GM18868 (cell line): ENCODE data around the gene PLD1.
"Not testable (repeated sequence)": the region's sequence is repeated elsewhere in the genome, so short reads cannot be mapped to it uniquely, and the experiment has no call there.

Source experiments
- ATAC-seq: cut with Tn5 transposase; IDR thresholded peaks from one replicate; pipeline ENCODE4 v1.9.1; 2021; ENCODE audit warnings: mild to moderate bottlenecking, moderate library complexity; ENCODE audit not compliant: unreplicated experiment

Gene PLD1

GRCh38 chr3:171626799-171627198 lies 183.5 kb downstream of the PLD1 start:
- not testable (repeated sequence) for ATAC-seq

GRCh38 chr3:171622126-171622525 lies 188.2 kb downstream of the PLD1 start:
- no peak for ATAC-seq

- ATAC-seq, result no peak
Measured at GRCh38 chr3:171620825-171621434, 189.4 kb downstream of the PLD1 start.

GRCh38 chr3:171616798-171617197 lies 193.5 kb downstream of the PLD1 start:
- no peak for ATAC-seq

- no peak for ATAC-seq
Measured at GRCh38 chr3:171615686-171616085, 194.6 kb downstream of the PLD1 start.

- no peak for ATAC-seq
Measured at GRCh38 chr3:171615281-171615680, 195.0 kb downstream of the PLD1 start.

- ATAC-seq, result no peak
Measured at GRCh38 chr3:171614318-171614921, 195.9 kb downstream of the PLD1 start.

- no peak for ATAC-seq
Measured at GRCh38 chr3:171607452-171607851, 202.8 kb downstream of the PLD1 start.

- no peak for ATAC-seq
Measured at GRCh38 chr3:171606151-171606751, 204.0 kb downstream of the PLD1 start.

GRCh38 chr3:171604370-171604769 lies 205.9 kb downstream of the PLD1 start:
- no peak for ATAC-seq

- ATAC-seq, result no peak
Measured at GRCh38 chr3:171602072-171602471, 208.2 kb downstream of the PLD1 start.

GRCh38 chr3:171600030-171600429 lies 210.3 kb downstream of the PLD1 start:
- no peak for ATAC-seq

GRCh38 chr3:171598990-171599389 lies 211.3 kb downstream of the PLD1 start:
- no peak for ATAC-seq

- ATAC-seq, result no peak
Measured at GRCh38 chr3:171592786-171593185, 217.5 kb downstream of the PLD1 start.

GRCh38 chr3:171591070-171591469 lies 219.2 kb downstream of the PLD1 start:
- no peak for ATAC-seq

GRCh38 chr3:171586274-171586673 lies 224.0 kb downstream of the PLD1 start:
- ATAC-seq, result no peak

- ATAC-seq, result no peak
Measured at GRCh38 chr3:171585039-171585438, 225.2 kb downstream of the PLD1 start.

GRCh38 chr3:171584100-171584499 lies 226.2 kb downstream of the PLD1 start:
- ATAC-seq, result no peak

GRCh38 chr3:171574556-171575240 lies 235.6 kb downstream of the PLD1 start:
- no peak for ATAC-seq

GRCh38 chr3:171569571-171570132 lies 240.6 kb downstream of the PLD1 start:
- no peak for ATAC-seq

GRCh38 chr3:171568766-171569165 lies 241.5 kb downstream of the PLD1 start:
- ATAC-seq, result no peak
